ENCODE data around the gene FAXC. TPM values are rescaled to one million over a fixed set of nuclear protein-coding genes. Genes with fewer than 3 reads are reported as not detected.

The FAXC gene
- total and polyA plus RNA-seq, 2 of the 8 experiments (the other 6 are each of a cell fraction or from before 2014, with no cell fraction given), result 23.2 to 29.8 TPM

DNA sequence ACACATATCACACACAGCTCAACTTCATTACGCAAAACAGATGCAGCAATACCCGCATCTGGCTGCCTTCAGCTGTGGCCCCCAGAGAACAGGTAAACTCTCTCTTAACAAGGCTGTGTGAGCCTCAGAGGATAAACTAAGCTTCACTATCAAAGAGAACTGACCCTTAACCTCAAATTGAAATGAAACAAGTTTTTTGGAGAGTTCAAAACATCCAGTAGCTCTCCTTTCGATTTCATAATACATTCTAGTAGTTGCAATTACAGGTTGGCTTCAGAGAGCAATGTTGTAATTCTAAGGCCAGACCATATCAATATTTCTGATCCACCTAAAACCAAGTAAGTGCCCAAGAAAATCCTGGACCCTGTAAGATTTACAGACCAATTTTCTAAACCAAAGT, 113.5 kb downstream of the FAXC start (continued):
- TF ChIP-seq, protein P1, sequence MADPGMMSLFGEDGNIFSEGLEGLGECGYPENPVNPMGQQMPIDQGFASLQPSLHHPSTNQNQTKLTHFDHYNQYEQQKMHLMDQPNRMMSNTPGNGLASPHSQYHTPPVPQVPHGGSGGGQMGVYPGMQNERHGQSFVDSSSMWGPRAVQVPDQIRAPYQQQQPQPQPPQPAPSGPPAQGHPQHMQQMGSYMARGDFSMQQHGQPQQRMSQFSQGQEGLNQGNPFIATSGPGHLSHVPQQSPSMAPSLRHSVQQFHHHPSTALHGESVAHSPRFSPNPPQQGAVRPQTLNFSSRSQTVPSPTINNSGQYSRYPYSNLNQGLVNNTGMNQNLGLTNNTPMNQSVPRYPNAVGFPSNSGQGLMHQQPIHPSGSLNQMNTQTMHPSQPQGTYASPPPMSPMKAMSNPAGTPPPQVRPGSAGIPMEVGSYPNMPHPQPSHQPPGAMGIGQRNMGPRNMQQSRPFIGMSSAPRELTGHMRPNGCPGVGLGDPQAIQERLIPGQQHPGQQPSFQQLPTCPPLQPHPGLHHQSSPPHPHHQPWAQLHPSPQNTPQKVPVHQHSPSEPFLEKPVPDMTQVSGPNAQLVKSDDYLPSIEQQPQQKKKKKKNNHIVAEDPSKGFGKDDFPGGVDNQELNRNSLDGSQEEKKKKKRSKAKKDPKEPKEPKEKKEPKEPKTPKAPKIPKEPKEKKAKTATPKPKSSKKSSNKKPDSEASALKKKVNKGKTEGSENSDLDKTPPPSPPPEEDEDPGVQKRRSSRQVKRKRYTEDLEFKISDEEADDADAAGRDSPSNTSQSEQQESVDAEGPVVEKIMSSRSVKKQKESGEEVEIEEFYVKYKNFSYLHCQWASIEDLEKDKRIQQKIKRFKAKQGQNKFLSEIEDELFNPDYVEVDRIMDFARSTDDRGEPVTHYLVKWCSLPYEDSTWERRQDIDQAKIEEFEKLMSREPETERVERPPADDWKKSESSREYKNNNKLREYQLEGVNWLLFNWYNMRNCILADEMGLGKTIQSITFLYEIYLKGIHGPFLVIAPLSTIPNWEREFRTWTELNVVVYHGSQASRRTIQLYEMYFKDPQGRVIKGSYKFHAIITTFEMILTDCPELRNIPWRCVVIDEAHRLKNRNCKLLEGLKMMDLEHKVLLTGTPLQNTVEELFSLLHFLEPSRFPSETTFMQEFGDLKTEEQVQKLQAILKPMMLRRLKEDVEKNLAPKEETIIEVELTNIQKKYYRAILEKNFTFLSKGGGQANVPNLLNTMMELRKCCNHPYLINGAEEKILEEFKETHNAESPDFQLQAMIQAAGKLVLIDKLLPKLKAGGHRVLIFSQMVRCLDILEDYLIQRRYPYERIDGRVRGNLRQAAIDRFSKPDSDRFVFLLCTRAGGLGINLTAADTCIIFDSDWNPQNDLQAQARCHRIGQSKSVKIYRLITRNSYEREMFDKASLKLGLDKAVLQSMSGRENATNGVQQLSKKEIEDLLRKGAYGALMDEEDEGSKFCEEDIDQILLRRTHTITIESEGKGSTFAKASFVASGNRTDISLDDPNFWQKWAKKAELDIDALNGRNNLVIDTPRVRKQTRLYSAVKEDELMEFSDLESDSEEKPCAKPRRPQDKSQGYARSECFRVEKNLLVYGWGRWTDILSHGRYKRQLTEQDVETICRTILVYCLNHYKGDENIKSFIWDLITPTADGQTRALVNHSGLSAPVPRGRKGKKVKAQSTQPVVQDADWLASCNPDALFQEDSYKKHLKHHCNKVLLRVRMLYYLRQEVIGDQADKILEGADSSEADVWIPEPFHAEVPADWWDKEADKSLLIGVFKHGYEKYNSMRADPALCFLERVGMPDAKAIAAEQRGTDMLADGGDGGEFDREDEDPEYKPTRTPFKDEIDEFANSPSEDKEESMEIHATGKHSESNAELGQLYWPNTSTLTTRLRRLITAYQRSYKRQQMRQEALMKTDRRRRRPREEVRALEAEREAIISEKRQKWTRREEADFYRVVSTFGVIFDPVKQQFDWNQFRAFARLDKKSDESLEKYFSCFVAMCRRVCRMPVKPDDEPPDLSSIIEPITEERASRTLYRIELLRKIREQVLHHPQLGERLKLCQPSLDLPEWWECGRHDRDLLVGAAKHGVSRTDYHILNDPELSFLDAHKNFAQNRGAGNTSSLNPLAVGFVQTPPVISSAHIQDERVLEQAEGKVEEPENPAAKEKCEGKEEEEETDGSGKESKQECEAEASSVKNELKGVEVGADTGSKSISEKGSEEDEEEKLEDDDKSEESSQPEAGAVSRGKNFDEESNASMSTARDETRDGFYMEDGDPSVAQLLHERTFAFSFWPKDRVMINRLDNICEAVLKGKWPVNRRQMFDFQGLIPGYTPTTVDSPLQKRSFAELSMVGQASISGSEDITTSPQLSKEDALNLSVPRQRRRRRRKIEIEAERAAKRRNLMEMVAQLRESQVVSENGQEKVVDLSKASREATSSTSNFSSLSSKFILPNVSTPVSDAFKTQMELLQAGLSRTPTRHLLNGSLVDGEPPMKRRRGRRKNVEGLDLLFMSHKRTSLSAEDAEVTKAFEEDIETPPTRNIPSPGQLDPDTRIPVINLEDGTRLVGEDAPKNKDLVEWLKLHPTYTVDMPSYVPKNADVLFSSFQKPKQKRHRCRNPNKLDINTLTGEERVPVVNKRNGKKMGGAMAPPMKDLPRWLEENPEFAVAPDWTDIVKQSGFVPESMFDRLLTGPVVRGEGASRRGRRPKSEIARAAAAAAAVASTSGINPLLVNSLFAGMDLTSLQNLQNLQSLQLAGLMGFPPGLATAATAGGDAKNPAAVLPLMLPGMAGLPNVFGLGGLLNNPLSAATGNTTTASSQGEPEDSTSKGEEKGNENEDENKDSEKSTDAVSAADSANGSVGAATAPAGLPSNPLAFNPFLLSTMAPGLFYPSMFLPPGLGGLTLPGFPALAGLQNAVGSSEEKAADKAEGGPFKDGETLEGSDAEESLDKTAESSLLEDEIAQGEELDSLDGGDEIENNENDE (IDR thresholded peaks at IDR 0.05; ENCODE audit: insufficient replicate concordance, low read length), result no peak
- TF ChIP-seq EGR1 (IDR thresholded peaks at IDR 0.05; ENCODE audit: borderline replicate concordance, low read depth, low read length), result no peak
- TF ChIP-seq YY1 (IDR thresholded peaks at IDR 0.05; ENCODE audit: low read depth, low read length), result no peak
- no peak for TF ChIP-seq CTBP2 (IDR thresholded peaks at IDR 0.05; ENCODE audit: borderline replicate concordance, insufficient read depth, insufficient read length, low read length)
- TF ChIP-seq SUZ12 (IDR thresholded peaks at IDR 0.05; ENCODE audit: low read length), result no peak
- TF ChIP-seq CREB1 (IDR thresholded peaks at IDR 0.05), result no peak
- TF ChIP-seq, protein P2, sequence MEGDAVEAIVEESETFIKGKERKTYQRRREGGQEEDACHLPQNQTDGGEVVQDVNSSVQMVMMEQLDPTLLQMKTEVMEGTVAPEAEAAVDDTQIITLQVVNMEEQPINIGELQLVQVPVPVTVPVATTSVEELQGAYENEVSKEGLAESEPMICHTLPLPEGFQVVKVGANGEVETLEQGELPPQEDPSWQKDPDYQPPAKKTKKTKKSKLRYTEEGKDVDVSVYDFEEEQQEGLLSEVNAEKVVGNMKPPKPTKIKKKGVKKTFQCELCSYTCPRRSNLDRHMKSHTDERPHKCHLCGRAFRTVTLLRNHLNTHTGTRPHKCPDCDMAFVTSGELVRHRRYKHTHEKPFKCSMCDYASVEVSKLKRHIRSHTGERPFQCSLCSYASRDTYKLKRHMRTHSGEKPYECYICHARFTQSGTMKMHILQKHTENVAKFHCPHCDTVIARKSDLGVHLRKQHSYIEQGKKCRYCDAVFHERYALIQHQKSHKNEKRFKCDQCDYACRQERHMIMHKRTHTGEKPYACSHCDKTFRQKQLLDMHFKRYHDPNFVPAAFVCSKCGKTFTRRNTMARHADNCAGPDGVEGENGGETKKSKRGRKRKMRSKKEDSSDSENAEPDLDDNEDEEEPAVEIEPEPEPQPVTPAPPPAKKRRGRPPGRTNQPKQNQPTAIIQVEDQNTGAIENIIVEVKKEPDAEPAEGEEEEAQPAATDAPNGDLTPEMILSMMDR (IDR thresholded peaks at IDR 0.05; ENCODE audit: control extremely low read depth in 1 of 3, insufficient read depth in 1 of 3, low read depth in 1 of 3, low read length in 3 of 3), result no peak
- TF ChIP-seq TAF7 (optimal IDR thresholded peaks at IDR 0.05; ENCODE audit: borderline replicate concordance, low read depth, low read length), result no peak
